Common myeloid progenitor, CD34-positive (primary cell): ENCODE results near the gene TBC1D22A.

Experiments used
- CTCF ChIA-PET: fragments of 350-600 bp; sonication (Branson Sonifier 250); formaldehyde crosslinking; loops from one replicate; lab custom pipeline; 2021; ENCODE audit warnings: antibody characterized with exemption; lab: Charles Lee
- POLR2A ChIA-PET: fragments of 350-600 bp; sonication (Branson Sonifier 250); formaldehyde crosslinking; loops from one replicate; lab custom pipeline; 2021; ENCODE audit warnings: antibody characterized with exemption; lab: Charles Lee
- DNase-seq, 3 donors: peaks; one replicate each; pipeline versions ENCODE4 v3.0.0 to v3.0.0-alpha.2; 2013
- H3K27ac ChIP-seq, 2 experiments: 1 replicate in 1 of 2; 2 replicates in 1 of 2; pipeline ENCODE4 v1.7.0; 2013; ENCODE audit warnings: inconsistent platforms in 2 of 2, low read length in 2 of 2, mild to moderate bottlenecking in 2 of 2, low read depth in 1 of 2, moderate library complexity in 1 of 2; ENCODE audit not compliant: severe bottlenecking in 2 of 2, insufficient read depth in 1 of 2, poor library complexity in 1 of 2
- H3K27me3 ChIP-seq, 5 experiments: replicated peaks in 2 of 5; 1 replicate in 3 of 5; 2 replicates in 2 of 5; pipeline versions ENCODE4 v1.6.1 to v1.7.0; 2013; ENCODE audit warnings: low read length in 4 of 5, mild to moderate bottlenecking in 2 of 5, moderate library complexity in 2 of 5, inconsistent platforms in 1 of 5; ENCODE audit not compliant: insufficient read depth in 5 of 5, control insufficient read depth in 4 of 5
- H3K36me3 ChIP-seq, 4 experiments: 1 replicate in 2 of 4; 2 replicates in 2 of 4; pipeline versions ENCODE4 v1.6.1 to v1.7.0; 2013; ENCODE audit warnings: low read length in 3 of 4, control low read depth in 1 of 4, mild to moderate bottlenecking in 1 of 4; ENCODE audit not compliant: control insufficient read depth in 4 of 4, insufficient read depth in 4 of 4
- H3K4me1 ChIP-seq, 4 experiments: 1 replicate in 3 of 4; 2 replicates in 1 of 4; pipeline versions ENCODE4 v1.6.1 to v1.7.1; 2013; ENCODE audit warnings: low read length in 3 of 4, mild to moderate bottlenecking in 3 of 4, control low read depth in 1 of 4, inconsistent platforms in 1 of 4, moderate library complexity in 1 of 4; ENCODE audit not compliant: control insufficient read depth in 4 of 4, insufficient read depth in 4 of 4; ENCODE audit errors: control extremely low read depth in 1 of 4
- H3K4me3 ChIP-seq, 7 experiments: 1 replicate in 4 of 7; 2 replicates in 3 of 7; pipeline versions ENCODE4 v1.5.1 to v1.7.0; 2013; ENCODE audit warnings: mild to moderate bottlenecking in 7 of 7, low read length in 6 of 7, moderate library complexity in 6 of 7, inconsistent platforms in 2 of 7, low read depth in 2 of 7, control low read depth in 1 of 7; ENCODE audit not compliant: insufficient read depth in 4 of 7, control insufficient read depth in 1 of 7; ENCODE audit errors: extremely low read depth in 1 of 7
- H3K9me3 ChIP-seq, 5 experiments: 1 replicate in 4 of 5; 2 replicates in 1 of 5; pipeline versions ENCODE4 v1.6.1 to v1.7.1; 2013; ENCODE audit warnings: low read length in 4 of 5, mild to moderate bottlenecking in 2 of 5, inconsistent platforms in 1 of 5, low read depth in 1 of 5, moderate library complexity in 1 of 5; ENCODE audit not compliant: control insufficient read depth in 4 of 5, insufficient read depth in 2 of 5; ENCODE audit errors: control extremely low read depth in 1 of 5
- WGBS: methylation state at CpG from one replicate; pipeline ENCODE4 v1.1.5; 2013; ENCODE audit not compliant: insufficient coverage; 5-methylcytosine and 5-hydroxymethylcytosine counted together

The TBC1D22A gene

GRCh38 chr22:46998331-46998730, 235.9 kb downstream of the TBC1D22A start:
- no peak overlapping the region for H3K4me3 ChIP-seq
- no peaks in the 10 kb centered on the region for H3K27me3 ChIP-seq
- peaks cover 0 to 11% (median 3%) of the 10 kb centered on the region in 4 experiments for H3K4me1 ChIP-seq
- no peak overlapping the region for H3K27ac ChIP-seq
- ChIA-PET CTCF (no interaction called here), POLR2A (no interaction called here)
- 96% methylated on average over 9 of the region's 12 CpGs for WGBS
- no peak for DNase-seq
- no peaks in the 10 kb centered on the region for H3K9me3 ChIP-seq
- peaks cover 0 to 7% (median 6%) of the 10 kb centered on the region in 4 experiments for H3K36me3 ChIP-seq

GRCh38 chr22:47000256-47000655, 237.8 kb downstream of the TBC1D22A start:
- Histone ChIP-seq H3K36me3 (peaks cover 0 to 9% (median 7%) of the 10 kb centered on the region in 4 experiments), H3K9me3 (no peaks in the 10 kb centered on the region), H3K4me3 (no peak overlapping the region), H3K4me1 (peaks cover 0 to 11% (median 3%) of the 10 kb centered on the region in 4 experiments), H3K27me3 (no peaks in the 10 kb centered on the region), H3K27ac (no peak overlapping the region)
- WGBS = 95% methylated on average over 11 of the region's 11 CpGs
- ChIA-PET CTCF (no interaction called here), POLR2A (interaction anchor here (0.7 to 1.1 kb wide), 2 partner anchors 15 to 1074 kb away, joined by 3 read pairs; no protein-coding TSS in a partner anchor)
- DNase-seq = no peak

DNA sequence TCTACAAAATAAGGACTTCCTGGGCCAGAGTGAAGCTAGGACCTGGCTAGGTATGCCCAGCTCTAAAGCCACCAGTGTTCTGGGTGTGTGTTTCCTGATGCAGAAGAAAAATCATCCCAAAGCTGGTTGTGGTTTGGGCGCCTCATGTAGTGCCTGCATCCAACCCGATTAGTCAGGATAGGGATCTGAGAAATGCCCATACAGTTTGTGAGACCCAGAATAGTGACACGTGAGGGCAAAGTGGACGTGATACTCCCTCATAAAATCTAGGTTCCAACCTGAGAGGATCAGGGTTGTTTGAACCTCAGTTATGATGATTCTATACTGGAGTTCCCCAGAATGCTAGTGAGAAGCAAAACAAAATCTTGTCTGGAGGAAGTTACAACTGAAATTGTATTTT, 238.4 kb downstream of the TBC1D22A start:
- ChIA-PET POLR2A (interaction anchor here (0.7 to 1.1 kb wide), 2 partner anchors 16 to 1075 kb away, joined by 3 read pairs; no protein-coding TSS in a partner anchor), CTCF (no interaction called here)
- peaks cover 0 to 8% (median 7%) of the 10 kb centered on the region in 4 experiments for H3K36me3 ChIP-seq
- no peak overlapping the region for H3K4me3 ChIP-seq
- WGBS = 25% methylated on average over 2 of the region's 4 CpGs
- DNase-seq = peak in 2 of 3 donors; percentile 30 to 40
- peaks cover 0 to 11% (median 3%) of the 10 kb centered on the region in 4 experiments for H3K4me1 ChIP-seq
- no peaks in the 10 kb centered on the region for H3K27me3 ChIP-seq
- H3K9me3 ChIP-seq = no peaks in the 10 kb centered on the region
- no peak overlapping the region for H3K27ac ChIP-seq

- DNase-seq = no peak
- H3K36me3 ChIP-seq = peaks cover 0 to 10% (median 6%) of the 10 kb centered on the region in 4 experiments
- no peaks in the 10 kb centered on the region for H3K9me3 ChIP-seq
- no peak overlapping the region for H3K4me3 ChIP-seq
- H3K27me3 ChIP-seq = no peaks in the 10 kb centered on the region
- WGBS = no CpG with 5 or more reads among the region's 9 CpGs
- peaks cover 0 to 11% (median 3%) of the 10 kb centered on the region in 4 experiments for H3K4me1 ChIP-seq
- ChIA-PET CTCF (no interaction called here), POLR2A (interaction anchor here (1.1 kb wide), 1 partner anchor 16 kb away, joined by 3 read pairs; no protein-coding TSS in a partner anchor)
- H3K27ac ChIP-seq = no peak overlapping the region
Measured at GRCh38 chr22:47001288-47001687, 238.8 kb downstream of the TBC1D22A start.

- Histone ChIP-seq H3K27me3 (no peaks in the 10 kb centered on the region), H3K4me1 (peaks cover 0 to 11% (median 3%) of the 10 kb centered on the region in 4 experiments), H3K27ac (no peak overlapping the region), H3K36me3 (peaks cover 0 to 17% (median 6%) of the 10 kb centered on the region in 4 experiments), H3K9me3 (no peaks in the 10 kb centered on the region), H3K4me3 (no peak overlapping the region)
- DNase-seq = no peak
- ChIA-PET POLR2A (interaction anchor here (0.6 kb wide), 1 partner anchor 853 kb away, joined by 4 read pairs; no protein-coding TSS in a partner anchor), CTCF (no interaction called here)
- WGBS = 94% methylated on average over 7 of the region's 8 CpGs
Measured at GRCh38 chr22:47002692-47003091, 240.2 kb downstream of the TBC1D22A start.

- ChIA-PET CTCF (no interaction called here), POLR2A (no interaction called here)
- no peak for DNase-seq
- peaks cover 0 to 24% (median 13%) of the 10 kb centered on the region in 4 experiments for H3K36me3 ChIP-seq
- H3K27me3 ChIP-seq = no peaks in the 10 kb centered on the region
- WGBS = 94% methylated on average over 7 of the region's 8 CpGs
- H3K4me3 ChIP-seq = no peak overlapping the region
- peaks cover 0 to 3% (median under 1%) of the 10 kb centered on the region in 4 experiments for H3K4me1 ChIP-seq
- no peak overlapping the region for H3K27ac ChIP-seq
- no peaks in the 10 kb centered on the region for H3K9me3 ChIP-seq
Measured at GRCh38 chr22:47005506-47006408, 243.3 kb downstream of the TBC1D22A start.

DNA sequence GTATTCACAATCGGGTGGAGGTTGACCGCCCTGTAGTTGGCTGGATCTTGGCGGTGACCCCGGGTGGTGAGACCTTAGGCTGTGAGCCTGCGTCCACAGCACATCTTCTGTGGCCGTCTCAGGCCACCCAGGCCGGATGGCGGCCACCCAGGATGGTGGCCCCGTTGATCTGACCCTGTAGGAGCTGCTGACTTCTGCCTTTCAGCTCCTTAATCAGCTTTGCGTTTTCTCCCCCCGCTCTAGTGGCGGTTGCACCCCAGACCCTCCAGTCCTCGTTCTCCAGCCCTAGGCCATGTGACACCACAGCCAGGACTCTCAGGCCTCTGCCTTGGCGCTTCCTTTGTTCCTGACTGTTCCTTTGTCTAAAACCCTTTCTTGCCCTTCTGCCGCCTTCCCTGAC, 244.0 kb downstream of the TBC1D22A start:
- no peak overlapping the region for H3K4me3 ChIP-seq
- no peaks in the 10 kb centered on the region for H3K4me1 ChIP-seq
- no peak overlapping the region for H3K27ac ChIP-seq
- ChIA-PET CTCF (no interaction called here), POLR2A (no interaction called here)
- WGBS = 91% methylated on average over 14 of the region's 15 CpGs
- no peaks in the 10 kb centered on the region for H3K9me3 ChIP-seq
- no peak for DNase-seq
- no peaks in the 10 kb centered on the region for H3K27me3 ChIP-seq
- H3K36me3 ChIP-seq = peaks cover 0 to 24% (median 13%) of the 10 kb centered on the region in 4 experiments
